SH-SY5Y (cell line): Measurements from ENCODE around the gene CCND3.

Experiments used
- GATA2 ChIP-seq: IDR thresholded peaks from 2 replicates; pipeline ENCODE4 v1.6.1; 2011; ENCODE audit warnings: mild to moderate bottlenecking, low read depth, low read length
- GATA3 ChIP-seq: IDR thresholded peaks from 2 replicates; pipeline ENCODE4 v1.6.1; 2011; ENCODE audit warnings: low read depth, mild to moderate bottlenecking, low read length, moderate library complexity

- TF ChIP-seq GATA2 (no peak), GATA3 (no peak)
These were observed 27.3 kb downstream of the CCND3 start for GRCh38 chr6:41914343-41914742.
